Measurements from ENCODE around the gene CDK10. TPM values are rescaled to one million over a fixed set of nuclear protein-coding genes. Genes with fewer than 3 reads are reported as not detected.
A peak's percentile ranks its signal among the peaks of the same experiment; 100 is the strongest.

The CDK10 gene
- total RNA-seq, 1 donor from 2014 or later: 35.4 TPM

GRCh38 chr16:89711601-89712273 is 25.2 kb downstream of the CDK10 start:
- no peak for DNase-seq (ENCODE audit: low spot score)

- no peak for DNase-seq (ENCODE audit: low spot score)
Measured at GRCh38 chr16:89712274-89712781, 25.8 kb downstream of the CDK10 start.

GRCh38 chr16:89716493-89716892 is 30.0 kb downstream of the CDK10 start:
- no peak for DNase-seq (ENCODE audit: low spot score)

- no peak for DNase-seq (ENCODE audit: low spot score)
Measured at GRCh38 chr16:89716916-89717687, 30.6 kb downstream of the CDK10 start.

- no peak for DNase-seq (ENCODE audit: low spot score)
Measured at GRCh38 chr16:89717688-89718505, 31.4 kb downstream of the CDK10 start.

- DNase-seq (ENCODE audit: low spot score): no peak
Measured at GRCh38 chr16:89720551-89720812, 34.0 kb downstream of the CDK10 start.

GRCh38 chr16:89720813-89721545 is 34.5 kb downstream of the CDK10 start, which contains the start of the genes VPS9D1 and ZNF276:
Gene VPS9D1 (minus strand): TSS chr16:89720898. CDS start chr16:89720861, 37 bp downstream.
Gene ZNF276 (plus strand): TSS chr16:89721537. CDS start chr16:89721641, 104 bp downstream.
- DNase-seq (ENCODE audit: low spot score): peak; percentile 90

- peak; percentile 40 for DNase-seq (ENCODE audit: low spot score)
Measured at GRCh38 chr16:89721546-89722391, 35.3 kb downstream of the CDK10 start.

GRCh38 chr16:89722392-89723278 is 36.1 kb downstream of the CDK10 start:
- peak; percentile 38 for DNase-seq (ENCODE audit: low spot score)

GRCh38 chr16:89723279-89724250 is 37.1 kb downstream of the CDK10 start:
- DNase-seq (ENCODE audit: low spot score): peak; percentile 51

GRCh38 chr16:89727406-89728120 is 41.1 kb downstream of the CDK10 start:
- no peak for DNase-seq (ENCODE audit: low spot score)

GRCh38 chr16:89729293-89729692 is 42.8 kb downstream of the CDK10 start:
- no peak for DNase-seq (ENCODE audit: low spot score)

- no peak for DNase-seq (ENCODE audit: low spot score)
Measured at GRCh38 chr16:89729863-89730593, 43.5 kb downstream of the CDK10 start.

- no peak for DNase-seq (ENCODE audit: low spot score)
Measured at GRCh38 chr16:89730610-89731234, 44.2 kb downstream of the CDK10 start.

GRCh38 chr16:89732142-89732917 is 45.8 kb downstream of the CDK10 start:
- no peak for DNase-seq (ENCODE audit: low spot score)

- DNase-seq (ENCODE audit: low spot score): no peak
Measured at GRCh38 chr16:89732918-89733242, 46.4 kb downstream of the CDK10 start.
